CD14-positive monocyte (primary cell): ENCODE data around the gene IGF2BP1. TPM values are rescaled to one million over a fixed set of nuclear protein-coding genes. Genes with fewer than 3 reads are reported as not detected.

Experiments
- DNase-seq, 3 donors: peaks; one replicate each; pipeline ENCODE4 v3.0.0-alpha.2; 2011 to 2022
- H2AFZ ChIP-seq: 2 replicates; pipeline ENCODE4 v1.6.0; 2012; ENCODE audit warnings: mild to moderate bottlenecking, low read depth, low read length, inconsistent platforms; ENCODE audit not compliant: insufficient read depth, poor library complexity, severe bottlenecking
- H3K27ac ChIP-seq, 2 donors: 1 replicate in 1 of 2; 2 replicates in 1 of 2; pipeline ENCODE4 v1.5.1; 2012 to 2013; ENCODE audit warnings: low read length in 2 of 2, control low read depth in 1 of 2, inconsistent platforms in 1 of 2, low read depth in 1 of 2, mild to moderate bottlenecking in 1 of 2
- H3K27me3 ChIP-seq, 2 donors: one replicate each; pipeline versions ENCODE4 v1.6.0 to v1.6.1; 2011 to 2013; ENCODE audit warnings: low read length in 2 of 2; ENCODE audit not compliant: control insufficient read depth in 2 of 2, insufficient read depth in 2 of 2
- H3K36me3 ChIP-seq, 2 donors: replicated peaks in 1 of 2; 1 replicate in 1 of 2; 2 replicates in 1 of 2; pipeline versions ENCODE4 v1.5.1 to v1.6.1; 2012 to 2013; ENCODE audit warnings: low read length in 2 of 2, control low read depth in 1 of 2, inconsistent platforms in 1 of 2, mild to moderate bottlenecking in 1 of 2; ENCODE audit not compliant: insufficient read depth in 2 of 2, control insufficient read depth in 1 of 2
- H3K4me1 ChIP-seq, 2 donors: 1 replicate in 1 of 2; 2 replicates in 1 of 2; pipeline versions ENCODE4 v1.5.1 to v1.6.1; 2012 to 2013; ENCODE audit warnings: low read length in 2 of 2, control low read depth in 1 of 2, inconsistent platforms in 1 of 2, mild to moderate bottlenecking in 1 of 2, moderate library complexity in 1 of 2; ENCODE audit not compliant: insufficient read depth in 2 of 2, control insufficient read depth in 1 of 2
- H3K4me2 ChIP-seq: replicated peaks from 2 replicates; pipeline ENCODE3; 2012; ENCODE audit warnings: low read length, moderate library complexity, mild to moderate bottlenecking; ENCODE audit not compliant: poor library complexity, severe bottlenecking; ENCODE audit errors: extremely low read depth
- H3K4me3 ChIP-seq, 3 experiments: fragments of 200-600 bp in 1 of 3; sonication (generic) in 1 of 3; replicated peaks in 1 of 3; 1 replicate in 2 of 3; 2 replicates in 1 of 3; pipeline ENCODE4 v1.5.1; 2011 to 2013; ENCODE audit warnings: low read length in 3 of 3, mild to moderate bottlenecking in 3 of 3, control low read depth in 2 of 3, low read depth in 2 of 3, inconsistent platforms in 1 of 3, moderate library complexity in 1 of 3
- H3K79me2 ChIP-seq: 2 replicates; pipeline ENCODE4 v1.6.0; 2012; ENCODE audit warnings: mild to moderate bottlenecking, control low read depth, inconsistent platforms, low read length, moderate library complexity; ENCODE audit not compliant: insufficient read depth
- H3K9ac ChIP-seq: 2 replicates; pipeline ENCODE4 v1.6.0; 2017; ENCODE audit warnings: low read length, mild to moderate bottlenecking; ENCODE audit not compliant: insufficient read depth, poor library complexity, severe bottlenecking
- H3K9me3 ChIP-seq, 2 donors: replicated peaks in 1 of 2; 1 replicate in 1 of 2; 2 replicates in 1 of 2; pipeline versions ENCODE4 v1.5.1 to v1.6.1; 2012 to 2013; ENCODE audit warnings: low read length in 2 of 2, control low read depth in 1 of 2; ENCODE audit not compliant: control insufficient read depth in 1 of 2, insufficient read depth in 1 of 2
- H4K20me1 ChIP-seq: 2 replicates; pipeline ENCODE4 v1.6.0; 2012; ENCODE audit warnings: mild to moderate bottlenecking, low read length, control low read depth, moderate library complexity; ENCODE audit not compliant: insufficient read depth
- H3K27ac Mint-ChIP-seq, 7 donors: one replicate each; pipeline ENCODE4 v1.8.0; 2020; ENCODE audit warnings: mild to moderate bottlenecking in 7 of 7, mixed read lengths in 7 of 7, moderate library complexity in 6 of 7, inconsistent platforms in 2 of 7
- H3K27me3 Mint-ChIP-seq, 3 donors: one replicate each; pipeline ENCODE4 v1.8.0; 2021 to 2022; ENCODE audit warnings: low read depth in 3 of 3, mild to moderate bottlenecking in 3 of 3, mixed read lengths in 3 of 3, moderate library complexity in 3 of 3, inconsistent platforms in 1 of 3
- H3K36me3 Mint-ChIP-seq, 2 donors: one replicate each; pipeline ENCODE4 v1.8.0; 2020; ENCODE audit warnings: mixed read lengths in 2 of 2, inconsistent platforms in 1 of 2, mild to moderate bottlenecking in 1 of 2
- H3K4me1 Mint-ChIP-seq: one replicate; pipeline ENCODE4 v1.8.0; 2020; ENCODE audit warnings: mild to moderate bottlenecking, mixed read lengths
- H3K4me3 Mint-ChIP-seq, 2 donors: one replicate each; pipeline ENCODE4 v1.8.0; 2020; ENCODE audit warnings: mild to moderate bottlenecking in 2 of 2, mixed read lengths in 2 of 2, moderate library complexity in 1 of 2
- H3K9me3 Mint-ChIP-seq, 7 donors: one replicate each; pipeline ENCODE4 v1.8.0; 2020 to 2022; ENCODE audit warnings: mixed read lengths in 7 of 7, mild to moderate bottlenecking in 6 of 7, moderate library complexity in 6 of 7, inconsistent platforms in 2 of 7
- WGBS: methylation state at CpG from one replicate; pipeline ENCODE4 v1.1.5; 2013; ENCODE audit warnings: missing lambda C conversion rate; ENCODE audit not compliant: insufficient coverage; 5-methylcytosine and 5-hydroxymethylcytosine counted together
- intact Hi-C, 2 donors: fragments of 100-400 bp; cut with micrococcal nuclease; formaldehyde crosslinking; loops; one replicate each; pipeline versions ENCODE4 v1.15.0 to v1.15.1; 2023
- polyA plus RNA-seq, 3 donors: library from polyadenylated mRNA; depleted of rRNA in 1 of 3; unstranded in 2 of 3; stranded (reverse) in 1 of 3; fragments of 300-500 nt in 2 of 3; fragments of >200 nt in 1 of 3; fragmentation: Illumina TruSeq in 2 of 3; gene quantifications; 1 replicate in 2 of 3; 2 replicates in 1 of 3; pipeline ENCODE4 v1.2.3, GENCODE V29; 2012 to 2021
- TF ChIP-seq, protein P1 (sequence below): fragments of 200-600 bp; IDR thresholded peaks from one replicate; pipeline ENCODE4 v1.8.0; 2022; ENCODE audit warnings: antibody characterized with exemption, mild to moderate bottlenecking

The IGF2BP1 gene
- polyA plus RNA-seq, 3 donors = not detected

DNA sequence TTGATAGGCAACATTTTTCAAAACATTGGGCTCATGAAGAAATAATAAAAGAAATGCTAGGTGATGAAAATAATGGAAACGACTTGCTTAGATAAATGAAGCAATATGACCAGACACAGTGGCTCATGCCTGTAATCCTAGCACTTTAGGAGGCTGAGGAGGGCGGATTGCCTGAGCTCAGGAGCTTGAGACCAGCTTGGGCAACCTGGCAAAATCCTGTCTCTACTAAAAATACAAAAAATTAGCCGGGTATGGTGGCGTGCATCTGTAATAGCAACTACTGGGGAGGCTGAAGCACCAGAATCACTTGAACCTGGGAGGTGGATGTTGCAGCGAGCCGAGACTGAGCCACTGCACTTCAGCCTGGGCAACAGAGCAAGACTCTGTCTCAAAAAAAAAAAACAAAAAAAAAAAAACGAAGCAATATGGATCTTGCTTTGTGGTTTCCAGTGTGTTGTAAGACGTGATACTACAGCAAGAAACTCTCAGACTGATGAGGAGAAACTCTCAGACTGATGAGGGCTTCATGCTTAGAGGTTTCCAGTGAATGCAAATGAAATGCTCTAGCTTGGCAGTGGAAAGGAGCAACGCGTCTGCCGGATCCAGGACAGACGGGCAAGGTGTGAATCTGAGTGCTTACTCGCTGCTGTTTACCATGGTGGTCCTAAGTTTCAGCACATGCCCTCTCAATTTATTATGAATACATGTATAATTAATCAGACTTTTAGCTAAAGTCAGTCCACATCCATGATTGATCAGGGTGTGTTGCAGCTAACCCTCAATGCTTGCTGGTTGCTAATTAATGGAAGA, 11.5 kb upstream of the IGF2BP1 start:
- TF ChIP-seq, protein P1, sequence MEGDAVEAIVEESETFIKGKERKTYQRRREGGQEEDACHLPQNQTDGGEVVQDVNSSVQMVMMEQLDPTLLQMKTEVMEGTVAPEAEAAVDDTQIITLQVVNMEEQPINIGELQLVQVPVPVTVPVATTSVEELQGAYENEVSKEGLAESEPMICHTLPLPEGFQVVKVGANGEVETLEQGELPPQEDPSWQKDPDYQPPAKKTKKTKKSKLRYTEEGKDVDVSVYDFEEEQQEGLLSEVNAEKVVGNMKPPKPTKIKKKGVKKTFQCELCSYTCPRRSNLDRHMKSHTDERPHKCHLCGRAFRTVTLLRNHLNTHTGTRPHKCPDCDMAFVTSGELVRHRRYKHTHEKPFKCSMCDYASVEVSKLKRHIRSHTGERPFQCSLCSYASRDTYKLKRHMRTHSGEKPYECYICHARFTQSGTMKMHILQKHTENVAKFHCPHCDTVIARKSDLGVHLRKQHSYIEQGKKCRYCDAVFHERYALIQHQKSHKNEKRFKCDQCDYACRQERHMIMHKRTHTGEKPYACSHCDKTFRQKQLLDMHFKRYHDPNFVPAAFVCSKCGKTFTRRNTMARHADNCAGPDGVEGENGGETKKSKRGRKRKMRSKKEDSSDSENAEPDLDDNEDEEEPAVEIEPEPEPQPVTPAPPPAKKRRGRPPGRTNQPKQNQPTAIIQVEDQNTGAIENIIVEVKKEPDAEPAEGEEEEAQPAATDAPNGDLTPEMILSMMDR = no peak
- no peak overlapping the region for H3K4me3 ChIP-seq
- H3K9ac ChIP-seq = peak overlapping the region; percentile 15
- H3K4me2 ChIP-seq = no peak overlapping the region
- no peaks in the 10 kb centered on the region for H4K20me1 ChIP-seq
- Mint-ChIP-seq H3K9me3 (peaks cover 0 to 16% (median 13%) of the 10 kb centered on the region in 7 donors), H3K27ac (peak overlapping the region in 1 of 7 donors; percentile 20), H3K4me1 (no peaks in the 10 kb centered on the region), H3K27me3 (peaks cover 31 to 70% (median 43%) of the 10 kb centered on the region in 3 donors), H3K36me3 (no peaks in the 10 kb centered on the region), H3K4me3 (no peak overlapping the region)
- H3K4me1 ChIP-seq = no peaks in the 10 kb centered on the region
- no peak overlapping the region for H2AFZ ChIP-seq
- H3K9me3 ChIP-seq = no peaks in the 10 kb centered on the region
- 78% methylated on average over 4 of the region's 13 CpGs for WGBS
- intact Hi-C loops = no loop called here
- H3K79me2 ChIP-seq = no peaks in the 10 kb centered on the region
- no peaks in the 10 kb centered on the region for H3K36me3 ChIP-seq
- no peak overlapping the region for H3K27ac ChIP-seq
- DNase-seq = no peak
- peaks cover 13 to 33% of the 10 kb centered on the region in 2 donors for H3K27me3 ChIP-seq

DNA sequence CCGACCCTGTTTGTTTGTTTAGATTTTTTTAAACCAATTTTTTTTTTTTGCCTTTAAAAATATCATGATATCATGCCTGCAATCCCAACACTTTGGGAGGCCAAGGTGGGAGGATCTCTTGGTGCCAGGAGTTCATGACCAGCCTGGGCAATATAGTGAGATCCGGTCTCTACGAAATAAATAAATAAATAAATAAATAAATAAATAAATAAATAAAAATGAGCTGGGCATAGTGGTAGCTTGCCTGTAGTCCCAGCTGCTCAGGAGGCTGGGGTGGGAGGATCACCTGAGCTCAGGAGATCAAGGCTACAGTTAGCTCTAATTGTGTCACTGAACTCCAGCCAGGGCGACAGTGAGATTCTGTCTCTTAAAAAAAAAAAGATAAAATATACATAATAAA, 8.1 kb upstream of the IGF2BP1 start:
- Histone ChIP-seq H3K9me3 (no peaks in the 10 kb centered on the region), H3K4me1 (no peaks in the 10 kb centered on the region), H3K79me2 (no peaks in the 10 kb centered on the region), H3K4me2 (no peak overlapping the region), H4K20me1 (no peaks in the 10 kb centered on the region), H2AFZ (no peak overlapping the region), H3K4me3 (no peak overlapping the region), H3K27ac (no peak overlapping the region), H3K36me3 (no peaks in the 10 kb centered on the region), H3K9ac (no peak overlapping the region), H3K27me3 (peaks cover 41 to 67% of the 10 kb centered on the region in 2 donors)
- WGBS = no CpG with 5 or more reads among the region's 4 CpGs
- Mint-ChIP-seq H3K9me3 (no peaks in the 10 kb centered on the region), H3K36me3 (no peaks in the 10 kb centered on the region), H3K27me3 (peaks cover 48 to 71% (median 57%) of the 10 kb centered on the region in 3 donors), H3K27ac (no peak overlapping the region), H3K4me3 (no peak overlapping the region), H3K4me1 (no peaks in the 10 kb centered on the region)
- intact Hi-C loops = no loop called here
- DNase-seq = no peak
- TF ChIP-seq, protein P1 = no peak
